Glutamatergic neuron (in vitro differentiated cells): ENCODE measurements around the gene RPS4Y2. TPM values are rescaled to one million over a fixed set of nuclear protein-coding genes. Genes with fewer than 3 reads are reported as not detected.

Source experiments
- DNase-seq: peaks from one replicate; pipeline ENCODE4 v3.0.0; 2022
- H3K27ac Mint-ChIP-seq: one replicate; pipeline ENCODE4 v1.8.0; 2020; ENCODE audit warnings: mild to moderate bottlenecking, mixed read lengths, inconsistent platforms; ENCODE audit not compliant: unreplicated experiment
- H3K27me3 Mint-ChIP-seq: one replicate; pipeline ENCODE4 v1.8.0; 2020; ENCODE audit warnings: mild to moderate bottlenecking, moderate library complexity, mixed read lengths, inconsistent platforms; ENCODE audit not compliant: unreplicated experiment
- H3K36me3 Mint-ChIP-seq: one replicate; pipeline ENCODE4 v1.8.0; 2020; ENCODE audit warnings: mild to moderate bottlenecking, mixed read lengths, inconsistent platforms; ENCODE audit not compliant: unreplicated experiment
- H3K4me1 Mint-ChIP-seq: one replicate; pipeline ENCODE4 v1.8.0; 2020; ENCODE audit warnings: mild to moderate bottlenecking, low read depth, mixed read lengths, inconsistent platforms; ENCODE audit not compliant: unreplicated experiment
- H3K4me3 Mint-ChIP-seq: one replicate; pipeline ENCODE4 v1.8.0; 2020; ENCODE audit warnings: mild to moderate bottlenecking, mixed read lengths, inconsistent platforms; ENCODE audit not compliant: unreplicated experiment
- H3K9me3 Mint-ChIP-seq: one replicate; pipeline ENCODE4 v1.8.0; 2020; ENCODE audit warnings: mild to moderate bottlenecking, moderate library complexity, mixed read lengths, inconsistent platforms; ENCODE audit not compliant: unreplicated experiment
- CTCF ChIP-seq: fragments of 200-600 bp; sonication (generic); IDR thresholded peaks from one replicate; pipeline ENCODE4 v1.5.0; 2021; ENCODE audit not compliant: partially characterized antibody, unreplicated experiment
- total RNA-seq: library from RNA; stranded (reverse); fragmentation: NEBNext Ultra II Directional; extraction: Animal tissue kit (Norgen Biotek cat#: 25700); gene quantifications from one replicate; pipeline ENCODE4 v1.2.1, GENCODE V29; 2021; ENCODE audit not compliant: unreplicated experiment

Gene RPS4Y2
- total RNA-seq, 1 donor from 2014 or later: not detected

- no peaks in the 10 kb centered on the region for H3K36me3 Mint-ChIP-seq
- no peak overlapping the region for H3K27ac Mint-ChIP-seq
- no peak for TF ChIP-seq CTCF
- no peaks in the 10 kb centered on the region for H3K9me3 Mint-ChIP-seq
- no peak overlapping the region for H3K4me3 Mint-ChIP-seq
- H3K4me1 Mint-ChIP-seq: no peaks in the 10 kb centered on the region
- no peak for DNase-seq
- H3K27me3 Mint-ChIP-seq: no peaks in the 10 kb centered on the region
These were observed 29.1 kb downstream of the RPS4Y2 start for GRCh38 chrY:20784965-20785364.

GRCh38 chrY:20787076-20787475 lies 31.2 kb downstream of the RPS4Y2 start:
- no peak for DNase-seq
- H3K36me3 Mint-ChIP-seq: no peaks in the 10 kb centered on the region
- no peak for TF ChIP-seq CTCF
- no peak overlapping the region for H3K4me3 Mint-ChIP-seq
- no peaks in the 10 kb centered on the region for H3K4me1 Mint-ChIP-seq
- no peaks in the 10 kb centered on the region for H3K9me3 Mint-ChIP-seq
- no peak overlapping the region for H3K27ac Mint-ChIP-seq
- no peaks in the 10 kb centered on the region for H3K27me3 Mint-ChIP-seq

- no peaks in the 10 kb centered on the region for H3K4me1 Mint-ChIP-seq
- H3K4me3 Mint-ChIP-seq: no peak overlapping the region
- no peaks in the 10 kb centered on the region for H3K27me3 Mint-ChIP-seq
- TF ChIP-seq CTCF: no peak
- no peak for DNase-seq
- H3K27ac Mint-ChIP-seq: no peak overlapping the region
- H3K36me3 Mint-ChIP-seq: no peaks in the 10 kb centered on the region
- no peaks in the 10 kb centered on the region for H3K9me3 Mint-ChIP-seq
These were observed 42.6 kb downstream of the RPS4Y2 start for GRCh38 chrY:20798351-20799049.

- no peak overlapping the region for H3K27ac Mint-ChIP-seq
- no peaks in the 10 kb centered on the region for H3K4me1 Mint-ChIP-seq
- H3K4me3 Mint-ChIP-seq: no peak overlapping the region
- no peaks in the 10 kb centered on the region for H3K9me3 Mint-ChIP-seq
- no peak for DNase-seq
- peaks cover 1% of the 10 kb centered on the region for H3K27me3 Mint-ChIP-seq
- H3K36me3 Mint-ChIP-seq: no peaks in the 10 kb centered on the region
- TF ChIP-seq CTCF: no peak
These were observed 46.8 kb downstream of the RPS4Y2 start for GRCh38 chrY:20802659-20803058.

- DNase-seq: no peak
- TF ChIP-seq CTCF: no peak
- Mint-ChIP-seq H3K4me1 (no peaks in the 10 kb centered on the region), H3K27me3 (peaks cover 1% of the 10 kb centered on the region), H3K9me3 (no peaks in the 10 kb centered on the region), H3K36me3 (no peaks in the 10 kb centered on the region), H3K4me3 (no peak overlapping the region), H3K27ac (no peak overlapping the region)
These were observed 50.3 kb downstream of the RPS4Y2 start for GRCh38 chrY:20806243-20806642.
